Parathyroid adenoma (tissue), 2 donors: ENCODE data around the gene PRKCE.

Source experiments
- H2AFZ ChIP-seq: fragments of 300-600 bp; sonication (generic); one replicate; pipeline ENCODE4 v1.7.0; 2017; ENCODE audit warnings: antibody characterized with exemption, mild to moderate bottlenecking
- H3K27ac ChIP-seq: fragments of 300-600 bp; sonication (generic); one replicate; pipeline ENCODE4 v1.7.0; 2017
- H3K27me3 ChIP-seq: fragments of 300-600 bp; sonication (generic); one replicate; pipeline ENCODE4 v1.7.0; 2017; ENCODE audit warnings: low read length; ENCODE audit not compliant: control insufficient read depth, insufficient read depth
- H3K36me3 ChIP-seq: fragments of 300-600 bp; sonication (generic); one replicate; pipeline ENCODE4 v1.7.0; 2017; ENCODE audit warnings: low read length; ENCODE audit not compliant: control insufficient read depth, insufficient read depth
- H3K4me1 ChIP-seq: fragments of 300-600 bp; sonication (generic); one replicate; pipeline ENCODE4 v1.7.0; 2017; ENCODE audit warnings: control low read depth
- H3K4me2 ChIP-seq: fragments of 300-600 bp; sonication (generic); one replicate; pipeline ENCODE4 v1.7.0; 2017; ENCODE audit warnings: low read length
- H3K4me3 ChIP-seq: fragments of 300-600 bp; sonication (generic); one replicate; pipeline ENCODE4 v1.7.0; 2017; ENCODE audit warnings: low read depth, low read length
- H3K79me2 ChIP-seq: fragments of 300-600 bp; sonication (generic); one replicate; pipeline ENCODE4 v1.7.0; 2017; ENCODE audit warnings: control low read depth
- H3K9ac ChIP-seq: fragments of 300-600 bp; sonication (generic); one replicate; pipeline ENCODE4 v1.7.0; 2017; ENCODE audit warnings: mild to moderate bottlenecking
- H3K9me3 ChIP-seq: fragments of 300-600 bp; sonication (generic); one replicate; pipeline ENCODE4 v1.7.0; 2017; ENCODE audit warnings: low read length; ENCODE audit not compliant: control insufficient read depth
- CTCF ChIP-seq: fragments of 300-600 bp; sonication (generic); IDR thresholded peaks from one replicate; pipeline ENCODE4 v1.7.0; 2017; ENCODE audit warnings: antibody characterized with exemption, mild to moderate bottlenecking
- donor health status: primary hyperparathyroidism.

The PRKCE gene

GRCh38 chr2:45981384-45981930 is 330.0 kb downstream of the PRKCE start:
- no peak overlapping the region for H3K4me2 ChIP-seq
- no peak for TF ChIP-seq CTCF
- H3K4me3 ChIP-seq: no peak overlapping the region
- no peaks in the 10 kb centered on the region for H3K9me3 ChIP-seq
- no peak overlapping the region for H3K9ac ChIP-seq
- H2AFZ ChIP-seq: no peak overlapping the region
- peaks cover 41% of the 10 kb centered on the region for H3K79me2 ChIP-seq
- H3K36me3 ChIP-seq: no peaks in the 10 kb centered on the region
- H3K4me1 ChIP-seq: no peaks in the 10 kb centered on the region
- no peak overlapping the region for H3K27ac ChIP-seq
- H3K27me3 ChIP-seq: no peaks in the 10 kb centered on the region

- H2AFZ ChIP-seq: no peak overlapping the region
- no peak for TF ChIP-seq CTCF
- H3K27ac ChIP-seq: no peak overlapping the region
- no peaks in the 10 kb centered on the region for H3K4me1 ChIP-seq
- H3K9ac ChIP-seq: no peak overlapping the region
- no peaks in the 10 kb centered on the region for H3K27me3 ChIP-seq
- H3K4me2 ChIP-seq: no peak overlapping the region
- peaks cover 41% of the 10 kb centered on the region for H3K79me2 ChIP-seq
- no peak overlapping the region for H3K4me3 ChIP-seq
- no peaks in the 10 kb centered on the region for H3K36me3 ChIP-seq
- no peaks in the 10 kb centered on the region for H3K9me3 ChIP-seq
Measured at GRCh38 chr2:45982096-45982495, 330.6 kb downstream of the PRKCE start.

DNA sequence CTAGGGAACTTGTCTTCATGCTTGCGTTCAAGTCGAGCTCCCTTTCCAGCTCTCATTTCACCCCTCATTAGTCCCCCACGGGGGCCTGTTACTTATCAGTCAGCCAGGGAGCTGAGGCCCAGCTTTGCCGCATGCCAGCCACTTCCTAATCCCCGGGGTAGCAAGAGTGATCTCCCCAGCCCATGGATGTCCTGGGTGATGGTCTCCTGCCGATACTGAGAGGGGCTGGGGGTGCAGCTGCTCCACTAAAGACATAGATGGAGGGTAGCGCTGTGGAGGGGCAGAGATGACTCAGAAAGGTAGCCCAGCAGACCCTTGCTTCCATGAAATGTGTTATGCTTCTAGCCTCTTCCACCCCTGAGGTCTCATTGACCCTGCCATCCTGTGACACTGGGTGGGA is 331.7 kb downstream of the PRKCE start:
- no peaks in the 10 kb centered on the region for H3K27me3 ChIP-seq
- H3K27ac ChIP-seq: no peak overlapping the region
- H3K9me3 ChIP-seq: no peaks in the 10 kb centered on the region
- no peaks in the 10 kb centered on the region for H3K4me1 ChIP-seq
- no peak for TF ChIP-seq CTCF
- no peak overlapping the region for H3K4me3 ChIP-seq
- no peak overlapping the region for H3K9ac ChIP-seq
- H3K79me2 ChIP-seq: peaks cover 36% of the 10 kb centered on the region
- no peak overlapping the region for H3K4me2 ChIP-seq
- no peak overlapping the region for H2AFZ ChIP-seq
- no peaks in the 10 kb centered on the region for H3K36me3 ChIP-seq

DNA sequence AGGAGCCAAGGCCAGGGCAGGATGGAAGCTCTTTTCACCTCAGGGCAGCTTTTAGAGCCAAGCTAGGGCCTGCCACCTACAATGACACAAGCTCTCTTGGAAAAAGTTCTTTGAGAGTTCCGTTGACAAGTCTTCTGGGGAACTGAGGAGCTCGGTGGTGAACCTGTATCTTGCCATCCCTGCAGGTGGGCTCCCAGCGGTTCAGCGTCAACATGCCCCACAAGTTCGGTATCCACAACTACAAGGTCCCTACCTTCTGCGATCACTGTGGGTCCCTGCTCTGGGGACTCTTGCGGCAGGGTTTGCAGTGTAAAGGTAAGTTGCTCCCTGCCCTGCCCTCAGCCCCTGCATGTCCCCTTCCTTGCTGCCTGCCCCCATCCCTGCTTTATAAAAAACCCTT is 332.9 kb downstream of the PRKCE start:
- H3K79me2 ChIP-seq: peaks cover 36% of the 10 kb centered on the region
- H3K4me2 ChIP-seq: no peak overlapping the region
- no peaks in the 10 kb centered on the region for H3K27me3 ChIP-seq
- no peaks in the 10 kb centered on the region for H3K36me3 ChIP-seq
- H3K4me1 ChIP-seq: no peaks in the 10 kb centered on the region
- no peak for TF ChIP-seq CTCF
- no peak overlapping the region for H2AFZ ChIP-seq
- no peak overlapping the region for H3K27ac ChIP-seq
- no peak overlapping the region for H3K4me3 ChIP-seq
- no peaks in the 10 kb centered on the region for H3K9me3 ChIP-seq
- no peak overlapping the region for H3K9ac ChIP-seq

DNA sequence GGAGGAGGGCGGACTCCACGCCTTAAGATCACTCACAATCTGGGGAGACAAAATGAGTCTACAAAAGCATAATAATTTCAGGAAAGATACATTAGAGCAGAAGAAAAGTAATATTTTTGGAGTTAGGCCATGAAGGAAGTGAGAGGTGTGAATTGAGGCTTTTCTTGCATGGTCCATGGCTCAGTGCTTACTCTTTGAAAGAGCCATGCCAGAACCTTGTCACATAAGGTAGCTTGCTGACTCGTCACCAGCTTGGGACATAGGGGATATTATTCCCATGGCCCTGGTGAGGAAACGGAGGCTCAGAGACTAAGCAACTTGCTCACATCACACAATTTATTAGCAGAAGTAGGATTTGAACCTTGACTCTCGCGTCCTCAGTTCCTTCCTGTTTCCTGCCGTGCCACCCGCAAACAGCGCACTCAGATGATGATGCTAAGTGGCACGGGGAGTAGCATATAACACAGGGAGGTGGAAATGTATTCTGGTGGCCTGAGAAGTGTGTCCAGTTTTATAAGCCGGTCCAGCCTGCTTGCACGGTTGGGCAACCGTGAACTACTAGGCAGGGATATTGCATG is 333.5 kb downstream of the PRKCE start:
- H3K4me2 ChIP-seq: no peak overlapping the region
- no peaks in the 10 kb centered on the region for H3K9me3 ChIP-seq
- no peaks in the 10 kb centered on the region for H3K4me1 ChIP-seq
- no peak overlapping the region for H3K4me3 ChIP-seq
- H3K36me3 ChIP-seq: no peaks in the 10 kb centered on the region
- H3K9ac ChIP-seq: no peak overlapping the region
- no peak overlapping the region for H3K27ac ChIP-seq
- peaks cover 35% of the 10 kb centered on the region for H3K79me2 ChIP-seq
- H3K27me3 ChIP-seq: no peaks in the 10 kb centered on the region
- H2AFZ ChIP-seq: no peak overlapping the region
- TF ChIP-seq CTCF: no peak
